HepG2 (cell line): ENCODE results near the gene POLN.

Experiments
- ATF7 ChIP-seq, 2 experiments: fragments of 450-650 bp in 1 of 2; sonication (generic) in 1 of 2; formaldehyde crosslinking in 1 of 2; IDR thresholded peaks; 2 replicates each; pipeline versions ENCODE4 v1.4.0 to v1.6.1; 2016 to 2020; ENCODE audit warnings: antibody characterized with exemption in 1 of 2, mild to moderate bottlenecking in 1 of 2, missing genetic modification reagents in 1 of 2
- CBFB ChIP-seq: sonication (generic); formaldehyde crosslinking; IDR thresholded peaks from 2 replicates; pipeline ENCODE4 v1.4.0; 2020; ENCODE audit warnings: missing genetic modification reagents
- NCOA2 ChIP-seq: sonication (generic); formaldehyde crosslinking; IDR thresholded peaks from 2 replicates; pipeline ENCODE4 v1.8.0; 2022; ENCODE audit warnings: inconsistent platforms
- NR2C2 ChIP-seq: sonication (generic); formaldehyde crosslinking; IDR thresholded peaks from 2 replicates; pipeline ENCODE4 v1.4.0; 2020; ENCODE audit warnings: missing genetic modification reagents, mild to moderate bottlenecking, moderate library complexity, borderline replicate concordance
- RAD21 ChIP-seq: fragments of 450-650 bp; formaldehyde crosslinking; IDR thresholded peaks from 2 replicates; pipeline ENCODE4 v1.5.0; 2020; ENCODE audit warnings: mild to moderate bottlenecking
- RFX3 ChIP-seq: IDR thresholded peaks from 2 replicates; pipeline ENCODE4 v1.6.1; 2016; ENCODE audit warnings: missing biosample characterization, missing genetic modification reagents
- SMAD1 ChIP-seq: sonication (generic); formaldehyde crosslinking; IDR thresholded peaks from 2 replicates; pipeline ENCODE4 v1.4.0; 2020; ENCODE audit warnings: missing genetic modification reagents, low read depth, mild to moderate bottlenecking, borderline replicate concordance
- TBX3 ChIP-seq: fragments of 450-650 bp; IDR thresholded peaks from 2 replicates; pipeline ENCODE4 v1.6.1; 2017; ENCODE audit warnings: antibody characterized with exemption, mild to moderate bottlenecking, inconsistent platforms, borderline replicate concordance
- ZNF274 ChIP-seq: sonication (generic); formaldehyde crosslinking; IDR thresholded peaks from 2 replicates; pipeline ENCODE4 v1.5.1; 2020; ENCODE audit warnings: mild to moderate bottlenecking, missing genetic modification reagents
- ZNF549 ChIP-seq: sonication (generic); formaldehyde crosslinking; IDR thresholded peaks from 2 replicates; pipeline ENCODE4 v1.5.0; 2020; ENCODE audit warnings: missing genetic modification reagents
- ZNF724P ChIP-seq: sonication (generic); formaldehyde crosslinking; IDR thresholded peaks from 2 replicates; pipeline ENCODE4 v1.8.0; 2022; ENCODE audit warnings: missing genetic modification reagents, borderline replicate concordance
- ZNF780A ChIP-seq: sonication (generic); formaldehyde crosslinking; IDR thresholded peaks from 2 replicates; pipeline ENCODE4 v1.8.0; 2022; ENCODE audit warnings: mild to moderate bottlenecking, missing genetic modification reagents, moderate library complexity
- TF ChIP-seq, protein P1 (sequence below): sonication (generic); formaldehyde crosslinking; IDR thresholded peaks from 2 replicates; pipeline ENCODE4 v1.5.0; 2020; ENCODE audit warnings: mild to moderate bottlenecking, missing genetic modification reagents, moderate library complexity

DNA sequence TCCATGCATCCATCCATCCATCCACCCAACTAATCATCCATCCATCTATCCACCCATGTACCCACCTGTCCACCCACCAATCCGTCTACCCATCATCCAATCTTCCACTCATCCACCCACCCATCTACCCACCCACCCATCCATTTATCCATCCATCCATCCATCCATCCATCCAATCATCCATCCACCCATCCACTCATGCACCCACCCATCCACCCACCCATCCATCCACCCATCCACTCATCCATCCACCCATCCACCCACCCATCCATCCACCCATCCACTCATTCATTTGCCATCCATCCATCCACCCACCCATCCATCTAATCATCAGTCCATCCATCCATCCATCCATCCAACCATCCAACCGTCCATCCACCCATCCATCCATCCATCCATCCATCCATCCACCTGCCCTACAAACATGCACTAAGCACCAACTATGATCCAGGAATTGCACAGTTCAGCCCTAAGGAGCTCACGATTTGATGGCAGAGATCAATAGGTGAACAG, 41.3 kb upstream of the POLN start:
- TF ChIP-seq ATF7 (IDR thresholded peaks at IDR 0.05), result no peak
- no peak for TF ChIP-seq ATF7 (CRISPR knock-in tag; IDR thresholded peaks at IDR 0.05)
- TF ChIP-seq ZNF780A (CRISPR knock-in tag), result no peak
- no peak for TF ChIP-seq NCOA2
- TF ChIP-seq ZNF724P (CRISPR knock-in tag), result no peak
- TF ChIP-seq SMAD1 (CRISPR knock-in tag), result no peak
- TF ChIP-seq ZNF274 (CRISPR knock-in tag), result no peak
- no peak for TF ChIP-seq ZNF549 (CRISPR knock-in tag)
- TF ChIP-seq NR2C2, result no peak
- TF ChIP-seq, protein P1, sequence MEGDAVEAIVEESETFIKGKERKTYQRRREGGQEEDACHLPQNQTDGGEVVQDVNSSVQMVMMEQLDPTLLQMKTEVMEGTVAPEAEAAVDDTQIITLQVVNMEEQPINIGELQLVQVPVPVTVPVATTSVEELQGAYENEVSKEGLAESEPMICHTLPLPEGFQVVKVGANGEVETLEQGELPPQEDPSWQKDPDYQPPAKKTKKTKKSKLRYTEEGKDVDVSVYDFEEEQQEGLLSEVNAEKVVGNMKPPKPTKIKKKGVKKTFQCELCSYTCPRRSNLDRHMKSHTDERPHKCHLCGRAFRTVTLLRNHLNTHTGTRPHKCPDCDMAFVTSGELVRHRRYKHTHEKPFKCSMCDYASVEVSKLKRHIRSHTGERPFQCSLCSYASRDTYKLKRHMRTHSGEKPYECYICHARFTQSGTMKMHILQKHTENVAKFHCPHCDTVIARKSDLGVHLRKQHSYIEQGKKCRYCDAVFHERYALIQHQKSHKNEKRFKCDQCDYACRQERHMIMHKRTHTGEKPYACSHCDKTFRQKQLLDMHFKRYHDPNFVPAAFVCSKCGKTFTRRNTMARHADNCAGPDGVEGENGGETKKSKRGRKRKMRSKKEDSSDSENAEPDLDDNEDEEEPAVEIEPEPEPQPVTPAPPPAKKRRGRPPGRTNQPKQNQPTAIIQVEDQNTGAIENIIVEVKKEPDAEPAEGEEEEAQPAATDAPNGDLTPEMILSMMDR (CRISPR knock-in tag), result no peak
- no peak for TF ChIP-seq TBX3
- TF ChIP-seq CBFB (CRISPR knock-in tag), result no peak
- no peak for TF ChIP-seq RFX3 (CRISPR knock-in tag)
- TF ChIP-seq RAD21 (CRISPR knock-in tag), result no peak
